SU-DHL-6 (cell line): ENCODE measurements around the gene RNF214.

Experiments
- CTCF ChIP-seq: fragments of 200-600 bp; sonication (generic); IDR thresholded peaks from one replicate; pipeline ENCODE4 v1.5.1; 2017; ENCODE audit warnings: antibody characterized with exemption, mild to moderate bottlenecking, low read length, moderate library complexity; ENCODE audit not compliant: insufficient read depth, poor library complexity, severe bottlenecking
- EZH2phosphoT487 ChIP-seq: fragments of 200-600 bp; sonication (generic), shearing (Covaris generic); conservative IDR thresholded peaks from 2 replicates; pipeline ENCODE4 v1.6.1; 2018; ENCODE audit warnings: mild to moderate bottlenecking, antibody characterized with exemption, low read length, moderate library complexity, mixed read lengths

GRCh38 chr11:117265745-117266144, 33.3 kb downstream of the RNF214 start:
- TF ChIP-seq CTCF (no peak), EZH2phosphoT487 (no peak)
